ENCODE measurements around the gene BSN.

Gene BSN

DNA sequence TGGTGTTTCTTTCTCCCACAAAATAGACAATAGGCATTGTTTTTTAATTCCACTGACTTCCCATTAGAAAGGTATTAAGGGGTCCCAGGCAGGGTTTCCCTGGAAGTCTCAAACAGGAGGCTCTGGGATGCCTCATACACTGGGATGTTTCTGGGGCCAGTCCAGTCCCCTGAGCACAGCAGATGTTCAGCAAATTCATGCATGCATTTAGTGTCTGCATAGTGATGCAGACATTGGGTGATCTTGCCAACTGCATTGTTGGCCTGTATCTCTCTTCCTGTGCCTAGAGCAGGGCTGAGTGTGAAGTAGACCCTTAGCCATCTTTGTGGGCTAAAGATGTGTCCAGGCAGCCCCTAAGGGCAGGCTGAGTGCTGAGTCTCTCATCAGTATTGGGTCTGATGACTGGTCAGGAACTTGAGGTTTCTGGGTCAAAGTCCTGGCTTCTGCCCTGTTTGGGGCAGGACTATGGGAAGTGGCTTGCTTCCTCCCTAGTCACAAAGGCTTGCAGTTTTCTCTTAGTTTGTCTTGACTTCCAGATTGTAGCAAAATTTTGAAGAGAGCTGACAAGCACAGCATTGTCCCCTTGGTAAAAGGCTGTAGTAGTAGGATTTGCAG, 56.5 kb downstream of the BSN start:
- Histone ChIP-seq H3K36me3 (ENCODE audit: control insufficient read depth in 2 of 2, insufficient read depth in 1 of 2, low read length in 2 of 2) (no peaks in the 10 kb centered on the region), H3K27ac (ENCODE audit: extremely low read depth, low read depth, low read length) (no peak overlapping the region), H3K9me3 (ENCODE audit: control insufficient read depth, insufficient read depth, low read depth, low read length) (no peaks in the 10 kb centered on the region), H3K4me1 (ENCODE audit: control insufficient read depth, insufficient read depth, low read length) (no peaks in the 10 kb centered on the region), H3K4me3 (ENCODE audit: low read depth, low read length) (no peak overlapping the region)
- CTCF ChIA-PET, result no interaction called here
- TF ChIP-seq, protein P1, sequence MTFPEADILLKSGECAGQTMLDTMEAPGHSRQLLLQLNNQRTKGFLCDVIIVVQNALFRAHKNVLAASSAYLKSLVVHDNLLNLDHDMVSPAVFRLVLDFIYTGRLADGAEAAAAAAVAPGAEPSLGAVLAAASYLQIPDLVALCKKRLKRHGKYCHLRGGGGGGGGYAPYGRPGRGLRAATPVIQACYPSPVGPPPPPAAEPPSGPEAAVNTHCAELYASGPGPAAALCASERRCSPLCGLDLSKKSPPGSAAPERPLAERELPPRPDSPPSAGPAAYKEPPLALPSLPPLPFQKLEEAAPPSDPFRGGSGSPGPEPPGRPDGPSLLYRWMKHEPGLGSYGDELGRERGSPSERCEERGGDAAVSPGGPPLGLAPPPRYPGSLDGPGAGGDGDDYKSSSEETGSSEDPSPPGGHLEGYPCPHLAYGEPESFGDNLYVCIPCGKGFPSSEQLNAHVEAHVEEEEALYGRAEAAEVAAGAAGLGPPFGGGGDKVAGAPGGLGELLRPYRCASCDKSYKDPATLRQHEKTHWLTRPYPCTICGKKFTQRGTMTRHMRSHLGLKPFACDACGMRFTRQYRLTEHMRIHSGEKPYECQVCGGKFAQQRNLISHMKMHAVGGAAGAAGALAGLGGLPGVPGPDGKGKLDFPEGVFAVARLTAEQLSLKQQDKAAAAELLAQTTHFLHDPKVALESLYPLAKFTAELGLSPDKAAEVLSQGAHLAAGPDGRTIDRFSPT (tag by site-specific recombination; IDR thresholded peaks at IDR 0.05), result no peak
- TF ChIP-seq GLIS1 (tag by site-specific recombination; IDR thresholded peaks at IDR 0.05), result no peak
- TF ChIP-seq ZNF19 (tag by site-specific recombination; IDR thresholded peaks at IDR 0.05; ENCODE audit: low read depth), result no peak
- POLR2A ChIA-PET, result no interaction called here

DNA sequence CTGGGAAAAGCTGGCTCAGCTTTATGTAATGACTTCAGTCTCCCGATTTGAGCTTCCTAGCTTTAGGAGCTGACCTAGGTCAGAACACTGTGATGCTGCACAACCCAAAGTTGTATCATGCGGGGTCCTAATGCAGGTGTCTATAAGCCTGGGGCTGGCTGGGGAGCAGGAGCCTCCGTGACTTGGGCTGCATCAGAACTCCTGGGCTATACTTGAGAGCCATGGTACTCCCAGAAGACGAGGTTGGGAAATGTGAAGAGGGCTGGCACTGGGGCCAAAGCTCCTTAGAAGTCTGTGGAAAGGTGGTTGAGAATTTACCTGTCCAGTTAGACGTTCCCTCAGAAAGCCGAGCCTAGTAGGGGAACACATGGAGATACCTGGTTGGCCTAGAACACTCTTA, 57.0 kb downstream of the BSN start:
- Histone ChIP-seq H3K4me3 (ENCODE audit: low read depth, low read length) (no peak overlapping the region), H3K36me3 (ENCODE audit: control insufficient read depth in 2 of 2, insufficient read depth in 1 of 2, low read length in 2 of 2) (no peaks in the 10 kb centered on the region)
- POLR2A ChIA-PET, result no interaction called here

DNA sequence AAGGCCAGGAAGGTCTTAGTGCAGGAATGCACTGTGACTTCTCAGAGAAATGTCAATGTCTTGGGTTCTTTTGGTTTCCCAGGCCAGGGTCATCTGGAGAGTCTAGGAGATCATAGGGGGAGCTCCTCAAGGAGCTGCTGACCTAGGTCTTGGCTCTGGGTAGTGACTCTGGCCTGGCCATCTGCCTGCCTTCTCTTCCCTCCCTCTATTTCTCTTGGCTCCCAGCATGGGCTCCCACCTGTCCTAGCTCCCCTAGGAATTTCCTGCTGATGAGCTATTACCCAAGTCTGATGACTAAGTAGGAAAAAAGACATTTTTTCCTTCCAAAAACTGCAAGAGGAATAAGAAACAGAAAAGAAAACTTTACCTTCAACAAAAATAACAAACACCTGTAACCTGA, 57.4 kb downstream of the BSN start:
- Histone ChIP-seq H3K9me3 (ENCODE audit: control insufficient read depth, insufficient read depth, low read depth, low read length) (no peaks in the 10 kb centered on the region), H3K27ac (ENCODE audit: extremely low read depth, low read depth, low read length) (no peak overlapping the region), H3K4me3 (ENCODE audit: low read depth, low read length) (no peak overlapping the region), H3K36me3 (ENCODE audit: control insufficient read depth in 2 of 2, insufficient read depth in 1 of 2, low read length in 2 of 2) (no peaks in the 10 kb centered on the region), H3K4me1 (ENCODE audit: control insufficient read depth, insufficient read depth, low read length) (no peaks in the 10 kb centered on the region)
- TF ChIP-seq ZFP41 (tag by site-specific recombination; IDR thresholded peaks at IDR 0.05; ENCODE audit: borderline replicate concordance) (no peak), ZNF133 (tag by site-specific recombination; IDR thresholded peaks at IDR 0.05) (no peak), SP2 (tag by site-specific recombination; IDR thresholded peaks at IDR 0.05) (no peak), ZNF175 (tag by site-specific recombination; IDR thresholded peaks at IDR 0.05) (no peak), GLI4 (tag by site-specific recombination; IDR thresholded peaks at IDR 0.05) (no peak), ZIC2 (tag by site-specific recombination; IDR thresholded peaks at IDR 0.05) (no peak), ZNF324 (tag by site-specific recombination; IDR thresholded peaks at IDR 0.05) (no peak), KLF7 (tag by site-specific recombination; IDR thresholded peaks at IDR 0.05; ENCODE audit: borderline replicate concordance) (no peak), ZBTB48 (tag by site-specific recombination; IDR thresholded peaks at IDR 0.05) (no peak), ZNF274 (IDR thresholded peaks at IDR 0.05; ENCODE audit: low read length) (no peak), ZNF274 (tag by site-specific recombination; IDR thresholded peaks at IDR 0.05; ENCODE audit: borderline replicate concordance) (no peak), ZNF571 (tag by site-specific recombination; IDR thresholded peaks at IDR 0.05) (no peak)
- POLR2A ChIA-PET, result interaction anchor here (0.6 kb wide), 1 partner anchor 1871 kb away, joined by 3 read pairs; no protein-coding TSS in a partner anchor
- CTCF ChIA-PET, result interaction anchor here (0.7 to 1.0 kb wide), 3 partner anchors 72 to 76 kb away, joined by 3 to 4 read pairs (median 3); no protein-coding TSS in a partner anchor

More for the DNA sequence above, 57.0 kb downstream of the BSN start:
- no peaks in the 10 kb centered on the region for H3K4me1 ChIP-seq (ENCODE audit: control insufficient read depth, insufficient read depth, low read length)
- TF ChIP-seq, protein P2, sequence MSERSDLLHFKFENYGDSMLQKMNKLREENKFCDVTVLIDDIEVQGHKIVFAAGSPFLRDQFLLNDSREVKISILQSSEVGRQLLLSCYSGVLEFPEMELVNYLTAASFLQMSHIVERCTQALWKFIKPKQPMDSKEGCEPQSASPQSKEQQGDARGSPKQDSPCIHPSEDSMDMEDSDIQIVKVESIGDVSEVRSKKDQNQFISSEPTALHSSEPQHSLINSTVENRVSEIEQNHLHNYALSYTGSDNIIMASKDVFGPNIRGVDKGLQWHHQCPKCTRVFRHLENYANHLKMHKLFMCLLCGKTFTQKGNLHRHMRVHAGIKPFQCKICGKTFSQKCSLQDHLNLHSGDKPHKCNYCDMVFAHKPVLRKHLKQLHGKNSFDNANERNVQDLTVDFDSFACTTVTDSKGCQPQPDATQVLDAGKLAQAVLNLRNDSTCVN (tag by site-specific recombination; optimal IDR thresholded peaks at IDR 0.05), result no peak
- no peak for TF ChIP-seq ZNF274 (IDR thresholded peaks at IDR 0.05; ENCODE audit: low read length)
- no peak for TF ChIP-seq ZNF274 (tag by site-specific recombination; IDR thresholded peaks at IDR 0.05; ENCODE audit: borderline replicate concordance)
- TF ChIP-seq ZIC2 (tag by site-specific recombination; IDR thresholded peaks at IDR 0.05), result no peak
- TF ChIP-seq ZNF239 (tag by site-specific recombination; IDR thresholded peaks at IDR 0.05), result no peak
- TF ChIP-seq ZNF112 (tag by site-specific recombination; IDR thresholded peaks at IDR 0.05), result no peak
- no peak for TF ChIP-seq ZNF830 (tag by site-specific recombination; IDR thresholded peaks at IDR 0.05; ENCODE audit: low read depth)
- no peak for TF ChIP-seq ZNF138 (tag by site-specific recombination; IDR thresholded peaks at IDR 0.05; ENCODE audit: borderline replicate concordance)
- no peak for TF ChIP-seq MEIS1 (CRISPR knock-in tag; IDR thresholded peaks at IDR 0.05; ENCODE audit: borderline replicate concordance)
- no peak for TF ChIP-seq ZNF2 (tag by site-specific recombination; IDR thresholded peaks at IDR 0.05)
- H3K27ac ChIP-seq (ENCODE audit: extremely low read depth, low read depth, low read length), result no peak overlapping the region
- CTCF ChIA-PET, result interaction anchor here (0.7 to 1.0 kb wide), 2 partner anchors 71 to 76 kb away, joined by 3 to 4 read pairs; no protein-coding TSS in a partner anchor
- no peaks in the 10 kb centered on the region for H3K9me3 ChIP-seq (ENCODE audit: control insufficient read depth, insufficient read depth, low read depth, low read length)
